Erythroblast (primary cell): ENCODE results near the gene SNRPA1.

Experiments used
- DNase-seq, 2 experiments: peaks; one replicate each; lab custom pipeline; 2025; lab: John Stamatoyannopoulos, UW
- GATA1 ChIP-seq: IDR thresholded peaks from 2 replicates; pipeline ENCODE4 v1.6.1; 2011; ENCODE audit warnings: low read depth, mild to moderate bottlenecking, control low read depth, low read length, moderate library complexity
- POLR2A ChIP-seq: IDR thresholded peaks from 2 replicates; pipeline ENCODE4 v1.6.1; 2011; ENCODE audit warnings: mild to moderate bottlenecking, low read length

The SNRPA1 gene

DNA sequence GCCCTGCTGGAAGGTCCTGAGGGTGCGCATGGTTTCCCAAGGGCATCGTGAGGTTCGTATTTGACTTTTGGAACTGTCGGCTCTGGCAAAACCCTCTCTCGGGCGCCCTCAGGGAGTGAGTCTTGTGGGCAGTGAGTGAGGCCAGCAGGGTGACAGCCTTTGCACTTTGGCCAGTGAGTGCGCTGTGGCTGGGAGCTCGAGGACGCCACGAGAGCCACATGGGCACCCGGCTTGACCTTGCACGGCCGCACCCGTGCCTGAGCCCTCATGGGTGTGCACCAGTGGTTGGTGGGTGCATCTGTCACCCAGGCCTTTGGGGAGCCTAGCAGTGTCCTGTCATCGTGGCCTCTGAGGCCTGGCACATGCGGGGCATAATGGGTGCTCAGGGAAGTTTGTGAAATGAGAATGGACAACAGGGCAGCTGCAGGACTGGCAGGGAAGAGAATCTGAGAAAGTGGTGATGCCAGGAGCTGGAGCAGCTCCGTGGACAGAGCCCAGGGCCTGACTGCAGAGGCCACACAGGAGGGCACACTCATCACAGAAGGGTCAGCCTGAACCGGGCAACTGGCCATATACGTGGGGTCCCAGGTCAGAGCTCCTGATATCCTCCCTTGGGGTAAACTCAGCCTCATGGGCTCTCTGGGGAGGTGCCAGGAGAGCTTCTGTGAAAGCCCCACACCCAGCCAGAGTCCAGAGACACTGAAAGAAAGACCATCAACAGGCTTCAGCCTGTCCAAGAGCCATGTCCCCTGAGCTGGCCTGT, 30.4 kb upstream of the SNRPA1 start:
- TF ChIP-seq GATA1 (no peak), POLR2A (no peak)
- no peak for DNase-seq

DNA sequence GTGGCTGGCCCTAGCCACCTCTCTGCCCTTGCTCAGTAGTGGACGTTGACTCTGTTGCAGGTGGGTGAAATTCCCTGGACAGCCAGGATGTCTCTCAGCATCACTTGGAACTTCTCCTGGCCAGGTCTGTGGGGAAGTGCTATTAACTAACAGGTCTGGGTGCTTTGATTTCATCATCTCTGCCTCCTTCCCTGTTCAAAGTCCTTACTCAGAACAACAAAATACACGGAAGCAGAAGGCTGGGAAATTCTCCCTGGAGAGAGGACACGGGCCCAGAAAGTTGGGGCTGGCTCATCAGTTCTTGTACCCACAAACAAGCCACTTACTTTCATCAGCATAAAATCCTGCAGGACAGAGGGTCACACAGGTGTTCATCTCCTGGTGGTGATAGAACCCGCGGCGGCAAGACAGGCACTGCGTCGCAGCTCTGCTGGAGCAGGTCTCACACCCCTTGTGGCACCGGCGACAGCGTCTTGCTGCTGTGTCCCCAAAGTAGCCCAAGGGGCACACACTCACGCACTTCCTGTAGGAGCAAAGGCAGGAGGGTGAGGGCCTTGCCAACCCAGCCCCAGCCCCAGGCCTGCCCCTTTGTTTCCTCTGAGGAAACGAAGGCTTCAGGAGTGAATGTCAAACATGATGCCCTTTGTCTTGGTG, 29.6 kb upstream of the SNRPA1 start:
- TF ChIP-seq GATA1: no peak
- no peak for TF ChIP-seq POLR2A
- no peak for DNase-seq

DNA sequence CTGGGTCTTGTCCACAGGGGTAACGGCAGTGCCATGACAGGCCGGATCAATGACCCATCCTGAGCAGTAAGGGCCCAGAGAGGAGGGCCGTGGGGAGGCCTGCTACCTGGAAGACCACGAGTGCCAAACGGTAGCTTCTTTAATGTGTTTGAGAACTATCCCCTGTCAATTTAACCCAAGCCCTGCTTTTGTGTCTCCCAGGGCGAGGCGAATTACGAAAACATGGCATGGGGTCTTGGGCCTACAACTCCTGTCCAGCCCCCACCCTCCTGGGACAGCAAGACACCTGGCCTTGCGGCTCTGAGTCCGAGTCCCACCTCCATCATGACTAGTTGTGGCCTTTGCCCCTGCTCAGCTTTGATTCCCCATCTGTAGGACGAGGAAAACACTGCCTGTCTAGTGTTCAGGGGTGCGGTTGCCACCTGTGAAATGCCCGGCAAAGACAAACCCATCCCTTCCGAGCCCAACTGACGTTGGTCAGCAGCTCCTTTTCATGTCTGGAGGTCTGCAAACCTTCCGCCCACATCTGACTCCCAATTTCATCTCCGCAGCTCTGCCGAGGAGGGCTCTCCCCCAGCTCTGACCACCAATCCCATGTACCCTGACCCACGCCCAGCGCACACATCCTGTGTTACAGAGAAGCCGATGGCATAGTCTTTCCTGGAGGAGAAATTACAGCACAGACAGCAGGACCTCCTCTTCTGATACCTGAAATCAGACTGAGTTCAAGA, 28.9 kb upstream of the SNRPA1 start:
- no peak for DNase-seq
- no peak for TF ChIP-seq GATA1
- TF ChIP-seq POLR2A: no peak

DNA sequence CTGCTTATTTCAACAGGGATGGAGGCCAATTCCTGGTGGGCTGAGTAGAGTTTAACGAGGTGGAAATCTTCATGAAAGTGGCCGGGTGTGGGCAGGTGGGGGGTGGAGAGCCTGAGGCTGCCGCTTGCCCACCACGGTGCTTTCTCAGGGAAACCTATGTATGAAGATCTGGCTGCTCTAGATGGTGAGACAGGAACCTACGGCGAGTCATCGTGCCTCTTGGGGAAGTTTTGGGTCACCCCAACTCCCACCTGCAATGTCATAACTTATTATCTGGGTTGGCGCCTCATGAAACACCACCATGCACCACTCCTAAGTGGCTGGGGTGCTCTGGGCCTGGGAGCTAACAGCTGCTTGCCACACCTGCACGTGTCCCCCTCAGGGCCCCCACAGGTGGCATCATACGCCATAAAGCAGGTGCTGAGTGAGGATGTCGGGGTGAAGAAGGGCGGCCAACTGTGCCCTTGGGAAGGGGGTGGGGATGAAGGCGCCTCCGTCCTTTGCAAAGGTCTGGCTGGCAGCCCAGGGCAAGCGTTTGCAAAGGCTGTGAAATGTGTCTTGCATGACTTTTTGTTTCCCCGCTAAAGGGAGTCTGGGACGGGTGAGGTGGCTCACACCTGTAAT, 27.9 kb upstream of the SNRPA1 start:
- TF ChIP-seq POLR2A: no peak
- no peak for DNase-seq

DNA sequence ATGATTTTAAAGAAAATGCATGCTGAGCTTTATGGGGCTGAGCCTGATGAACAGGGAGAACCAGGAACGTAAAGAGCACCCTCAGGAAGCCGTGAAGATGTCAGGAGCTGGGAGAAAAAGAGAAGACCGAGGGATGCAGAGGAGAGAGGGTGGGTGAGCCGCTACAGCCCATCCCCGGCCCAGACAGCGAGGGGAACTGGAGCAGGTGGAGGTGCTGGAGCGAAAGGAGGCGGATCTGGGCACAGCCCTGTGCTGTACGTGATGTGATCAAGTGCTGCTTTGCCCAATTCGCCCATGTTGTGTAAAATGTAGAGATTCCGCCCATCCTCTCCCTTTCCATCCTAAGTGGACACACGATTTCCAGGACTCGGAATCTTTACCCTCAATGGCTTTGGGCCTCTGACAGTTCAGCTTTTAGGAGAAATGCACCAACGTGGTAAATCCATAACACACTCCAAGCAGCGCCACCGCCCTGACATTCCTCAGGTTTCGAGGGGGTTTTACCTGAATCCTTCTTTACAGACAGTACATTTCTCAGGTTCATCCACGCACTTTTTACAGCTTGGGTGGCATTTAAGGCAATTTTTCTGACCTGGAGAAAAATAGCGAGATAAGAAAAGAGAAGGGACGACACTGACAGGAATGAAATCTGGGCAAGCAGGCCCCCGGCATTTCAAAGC, 27.1 kb upstream of the SNRPA1 start:
- DNase-seq: no peak
- TF ChIP-seq POLR2A: no peak
- no peak for TF ChIP-seq GATA1

DNA sequence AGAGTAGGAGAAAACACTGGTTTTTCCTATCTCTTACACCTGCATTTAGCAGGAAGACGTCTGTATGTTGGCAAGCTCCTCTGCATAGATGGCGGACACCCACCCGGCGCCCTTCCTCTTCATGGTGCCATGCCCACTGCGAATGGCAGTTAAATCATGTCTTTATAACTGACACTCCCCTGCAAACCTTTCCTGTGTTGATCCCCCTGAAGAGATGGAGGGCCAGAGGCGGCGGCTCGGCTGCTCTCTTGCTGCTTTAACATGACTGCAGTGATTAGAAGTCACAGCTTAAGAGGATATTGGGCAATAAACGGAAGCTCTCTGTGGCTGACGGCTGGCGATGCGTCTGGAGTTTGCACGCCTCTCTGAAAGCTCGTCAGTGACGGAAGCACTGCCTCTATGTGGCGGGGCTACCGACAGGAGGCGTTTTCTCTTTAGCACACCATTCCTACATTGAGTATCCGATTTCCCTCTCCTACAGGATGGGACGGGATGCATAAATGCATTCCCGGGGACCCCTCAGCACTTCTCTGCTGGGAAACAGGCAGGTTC, 25.5 kb upstream of the SNRPA1 start:
- DNase-seq: peak; percentile 19 to 51
- no peak for TF ChIP-seq GATA1
- TF ChIP-seq POLR2A: no peak

DNA sequence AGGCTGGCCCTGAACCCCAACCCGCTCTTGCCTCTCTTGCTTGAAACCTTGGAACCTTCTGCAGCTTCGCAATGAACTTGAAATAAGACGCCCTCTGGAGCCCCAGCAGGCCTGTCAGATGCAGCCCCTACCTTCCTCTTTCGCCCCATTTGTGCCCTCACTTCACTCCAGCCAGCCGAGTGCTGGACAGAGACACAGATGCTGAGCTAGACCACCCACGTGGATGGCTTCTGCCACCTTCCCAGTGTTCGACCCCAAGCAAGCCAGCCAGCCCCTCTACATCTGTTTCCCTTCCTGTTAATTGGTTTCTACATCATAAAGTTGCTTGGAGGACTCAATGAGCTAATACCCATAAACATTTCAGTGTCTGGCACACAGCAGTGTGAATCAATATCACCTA, 23.8 kb upstream of the SNRPA1 start:
- DNase-seq: no peak
- no peak for TF ChIP-seq GATA1
- no peak for TF ChIP-seq POLR2A

DNA sequence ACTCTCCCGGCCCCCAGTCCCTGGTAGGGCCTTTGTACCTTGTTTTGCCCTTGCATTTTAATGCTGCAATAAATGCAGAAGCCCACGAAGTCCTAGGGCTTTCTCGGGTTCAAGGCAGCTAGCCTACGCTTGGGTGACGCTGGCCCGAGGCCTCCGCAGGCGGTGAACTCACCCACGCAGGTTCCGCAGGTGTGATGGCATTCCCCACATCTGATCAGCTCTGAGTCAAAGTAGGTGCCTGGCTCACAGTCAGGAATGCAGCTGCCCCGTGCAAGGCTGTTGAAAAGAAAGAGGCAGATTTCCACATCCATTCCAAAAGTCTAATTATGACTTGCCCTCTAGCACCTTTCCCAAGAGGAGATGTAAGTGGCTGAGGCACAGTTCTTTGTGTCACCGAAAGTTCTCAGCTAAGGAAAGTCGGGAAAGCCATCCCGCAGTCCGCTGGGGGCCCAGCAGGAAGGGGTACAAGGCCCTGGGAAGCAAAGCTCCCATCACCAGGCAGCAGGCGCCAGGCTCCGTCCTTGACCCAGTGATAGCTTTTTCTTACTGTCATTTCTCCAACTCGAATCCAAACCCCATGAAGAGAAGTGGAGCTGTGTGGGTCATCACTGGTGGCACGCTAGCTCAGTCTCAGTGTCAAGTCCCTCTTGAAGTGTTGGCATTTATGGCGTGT, 23.2 kb upstream of the SNRPA1 start:
- no peak for DNase-seq
- no peak for TF ChIP-seq GATA1
- TF ChIP-seq POLR2A: no peak

DNA sequence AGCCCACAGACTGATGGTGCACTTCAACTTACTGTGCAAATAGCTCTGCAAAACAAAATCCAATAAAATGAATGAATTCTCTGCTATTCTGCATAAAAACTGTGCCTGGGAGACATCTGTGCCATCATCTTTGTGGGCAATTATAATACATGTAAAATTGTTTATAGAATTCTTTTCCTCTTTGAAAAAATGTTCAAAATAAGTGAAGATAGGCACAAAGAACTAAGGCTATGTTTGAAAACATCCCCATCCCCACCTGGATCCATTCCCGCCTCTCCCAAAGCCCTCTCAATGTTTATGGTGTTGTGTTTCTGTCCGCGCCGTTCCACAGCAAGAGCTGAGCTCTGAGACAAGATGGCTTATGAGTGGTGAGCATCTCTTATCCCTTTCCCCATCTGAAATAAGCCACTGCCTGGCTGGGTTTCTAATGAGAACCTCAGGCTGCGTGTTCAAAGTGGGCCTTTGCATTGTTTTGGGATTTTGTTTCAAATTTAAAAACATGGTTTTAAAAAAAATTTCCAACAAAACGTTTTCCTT, 22.4 kb upstream of the SNRPA1 start:
- no peak for DNase-seq
- TF ChIP-seq POLR2A (no peak), GATA1 (no peak)

DNA sequence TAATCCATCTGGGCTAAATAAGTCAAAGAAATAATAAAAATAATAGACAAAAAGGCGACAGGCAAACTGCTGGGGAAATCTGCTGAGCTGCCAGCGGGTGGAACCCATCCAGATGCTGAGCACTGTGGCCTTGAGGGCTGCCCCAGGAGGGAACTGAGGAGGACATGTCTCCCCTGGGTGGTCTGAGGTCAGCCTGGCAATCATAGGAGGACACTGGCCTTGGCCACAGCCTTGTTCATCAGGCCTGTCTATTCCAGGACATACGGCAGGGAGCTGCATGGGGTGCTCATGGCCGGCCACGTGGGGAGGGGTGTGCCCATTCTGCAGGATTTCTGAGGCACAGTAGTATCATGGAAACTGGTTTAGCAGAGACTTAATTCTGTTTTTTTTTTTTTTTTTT, 21.5 kb upstream of the SNRPA1 start:
- TF ChIP-seq POLR2A (no peak), GATA1 (no peak)
- no peak for DNase-seq

DNA sequence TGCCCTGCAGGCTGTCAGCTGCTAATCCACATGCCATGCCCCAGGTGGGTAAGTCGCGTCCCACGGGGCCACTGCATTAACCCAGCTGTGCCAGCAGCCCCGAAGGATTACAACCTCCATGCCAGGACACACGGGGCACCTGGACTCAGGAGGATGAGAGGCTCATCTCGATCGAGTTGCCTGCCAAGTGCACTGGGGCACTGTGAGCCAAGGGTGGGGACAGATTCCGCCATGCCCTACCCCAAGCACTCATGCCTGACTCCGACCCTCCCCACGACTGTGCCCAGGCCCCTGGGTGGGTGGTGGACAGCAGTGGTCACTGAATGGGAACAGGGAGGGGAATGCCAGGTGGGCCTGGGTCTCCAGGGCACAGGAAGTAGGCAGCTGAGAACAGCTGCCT, 20.7 kb upstream of the SNRPA1 start:
- DNase-seq: no peak
- TF ChIP-seq GATA1 (no peak), POLR2A (no peak)
